HG03095 (cell line): ENCODE data around the gene YBX2.

Experiments used
- ATAC-seq: cut with Tn5 transposase; IDR thresholded peaks from one replicate; pipeline ENCODE4 v1.9.1; 2021; ENCODE audit warnings: moderate library complexity; ENCODE audit not compliant: unreplicated experiment

The YBX2 gene

DNA sequence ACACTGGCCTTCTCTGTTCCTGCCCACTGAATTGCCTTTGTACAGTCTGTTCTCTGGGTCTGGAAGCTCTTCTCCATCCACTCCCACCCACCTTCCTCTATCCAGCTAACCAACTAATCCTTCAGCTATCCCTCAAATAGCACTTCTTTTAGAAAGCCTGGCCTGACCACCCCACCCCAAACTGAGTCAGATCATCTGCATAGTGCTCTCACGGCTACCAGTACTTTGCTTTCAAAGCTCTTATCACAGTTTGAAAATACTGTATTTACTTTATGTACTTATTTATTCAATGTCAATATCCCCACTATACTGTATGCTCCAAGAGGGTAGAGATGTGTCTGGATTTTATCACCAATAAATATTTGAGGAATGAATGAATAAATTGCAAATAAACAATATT lies 27.7 kb downstream of the YBX2 start:
- ATAC-seq = no peak

- ATAC-seq = no peak
Observed at GRCh38 chr17:7263801-7264078, 30.7 kb downstream of the YBX2 start.

GRCh38 chr17:7262935-7263800 lies 31.3 kb downstream of the YBX2 start:
- ATAC-seq = no peak

- ATAC-seq = no peak
Observed at GRCh38 chr17:7262192-7262934, 32.1 kb downstream of the YBX2 start, which contains the start of gene CLDN7. Gene CLDN7, minus strand, starts transcription at chr17:7262478. Its CDS starts 435 bp downstream, at chr17:7262043.

DNA sequence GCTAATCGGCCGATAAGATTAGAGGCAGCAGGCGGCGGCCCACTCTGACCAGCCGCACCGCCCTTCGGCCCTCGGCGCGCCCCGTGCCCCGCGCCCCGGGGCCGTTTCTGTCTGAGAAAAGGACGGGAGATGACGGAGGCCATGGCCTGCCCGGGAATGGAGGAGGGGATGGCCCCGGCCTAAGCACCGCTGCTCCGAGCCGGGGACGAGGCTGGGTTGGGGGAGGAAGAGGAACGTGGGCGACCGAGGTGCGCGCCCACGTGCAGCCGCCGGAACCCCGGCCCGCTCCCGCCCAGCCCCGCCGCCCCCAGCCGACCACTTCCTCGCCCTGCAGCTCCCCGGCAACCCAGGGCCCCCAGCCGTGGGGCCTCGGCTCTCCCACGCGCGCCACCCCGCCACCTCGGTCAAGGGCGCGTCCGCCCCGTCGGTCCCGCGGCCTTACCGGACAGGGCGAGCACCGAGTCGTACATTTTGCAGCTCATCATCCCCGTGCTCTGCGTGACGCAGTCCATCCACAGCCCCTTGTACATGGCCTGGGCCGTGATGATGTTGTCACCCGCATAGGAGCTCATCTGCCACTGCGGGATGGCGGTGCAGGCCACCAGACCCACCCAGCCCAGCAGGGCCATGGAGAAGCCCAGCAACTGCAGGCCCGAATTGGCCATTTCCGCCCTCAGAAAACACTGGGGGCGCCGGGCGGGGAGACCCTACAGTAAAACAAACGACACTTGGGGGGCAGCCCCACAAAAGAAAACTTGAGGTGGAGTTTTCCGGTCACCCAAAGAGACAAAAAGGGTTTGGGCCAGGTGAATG lies 32.9 kb downstream of the YBX2 start:
- ATAC-seq = no peak

- ATAC-seq = no peak
Observed at GRCh38 chr17:7260651-7261378, 33.6 kb downstream of the YBX2 start.

GRCh38 chr17:7260151-7260550 lies 34.3 kb downstream of the YBX2 start:
- ATAC-seq = no peak

DNA sequence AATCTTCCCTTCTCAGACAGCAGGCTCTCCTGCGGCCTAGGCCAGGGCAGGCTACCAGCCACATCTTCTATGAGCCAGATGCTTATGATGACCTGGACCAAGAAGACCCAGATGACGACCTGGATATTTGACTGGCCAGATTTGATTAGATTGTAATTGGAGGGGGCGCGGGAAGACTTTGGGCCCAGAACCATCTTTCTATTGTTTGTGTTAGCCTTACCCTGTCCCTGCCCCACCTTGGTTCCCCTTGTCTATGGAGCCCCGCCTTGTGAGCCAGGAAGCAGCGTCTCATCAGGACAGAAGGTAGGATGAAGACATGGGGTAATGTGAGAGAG lies 34.9 kb downstream of the YBX2 start:
- ATAC-seq = no peak

DNA sequence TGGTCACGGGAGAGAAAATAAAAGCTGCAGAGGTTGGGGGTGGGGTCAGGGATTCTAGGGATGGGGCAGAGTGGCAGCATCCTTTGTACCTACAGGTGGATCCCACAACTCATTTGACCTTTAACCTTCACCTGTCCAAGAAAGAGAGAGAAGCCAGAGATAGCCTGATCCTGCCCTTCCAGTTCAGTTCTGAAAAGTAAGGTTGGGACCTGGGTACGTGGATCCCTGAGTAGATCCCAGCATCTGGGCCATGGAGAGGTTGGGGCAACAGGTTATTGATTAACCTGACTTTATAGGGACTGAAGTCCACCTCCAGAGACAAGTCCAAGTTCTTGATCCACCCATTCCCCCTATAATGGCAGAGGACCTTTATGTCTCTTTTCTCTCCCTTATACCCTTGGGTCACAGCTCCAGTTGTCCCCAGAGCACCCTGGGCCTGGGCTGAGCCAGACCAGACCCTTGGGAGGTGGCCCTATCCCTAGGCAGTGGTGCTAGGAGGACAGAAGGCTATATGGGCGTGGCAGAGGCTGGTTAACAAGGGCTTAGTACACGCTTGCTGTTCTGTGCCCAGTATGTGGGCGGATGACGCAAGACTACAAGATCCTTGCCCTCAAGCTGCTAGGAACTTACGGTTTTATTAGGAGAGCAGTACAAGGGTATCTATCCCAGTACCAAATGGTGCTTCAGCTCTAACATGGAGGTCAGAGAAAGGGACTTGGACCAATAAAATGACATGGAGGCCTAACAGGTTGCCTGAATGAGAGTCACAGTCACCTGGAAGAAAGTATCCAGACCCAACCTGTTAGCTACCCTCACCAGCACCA lies 35.5 kb downstream of the YBX2 start:
- ATAC-seq = no peak

DNA sequence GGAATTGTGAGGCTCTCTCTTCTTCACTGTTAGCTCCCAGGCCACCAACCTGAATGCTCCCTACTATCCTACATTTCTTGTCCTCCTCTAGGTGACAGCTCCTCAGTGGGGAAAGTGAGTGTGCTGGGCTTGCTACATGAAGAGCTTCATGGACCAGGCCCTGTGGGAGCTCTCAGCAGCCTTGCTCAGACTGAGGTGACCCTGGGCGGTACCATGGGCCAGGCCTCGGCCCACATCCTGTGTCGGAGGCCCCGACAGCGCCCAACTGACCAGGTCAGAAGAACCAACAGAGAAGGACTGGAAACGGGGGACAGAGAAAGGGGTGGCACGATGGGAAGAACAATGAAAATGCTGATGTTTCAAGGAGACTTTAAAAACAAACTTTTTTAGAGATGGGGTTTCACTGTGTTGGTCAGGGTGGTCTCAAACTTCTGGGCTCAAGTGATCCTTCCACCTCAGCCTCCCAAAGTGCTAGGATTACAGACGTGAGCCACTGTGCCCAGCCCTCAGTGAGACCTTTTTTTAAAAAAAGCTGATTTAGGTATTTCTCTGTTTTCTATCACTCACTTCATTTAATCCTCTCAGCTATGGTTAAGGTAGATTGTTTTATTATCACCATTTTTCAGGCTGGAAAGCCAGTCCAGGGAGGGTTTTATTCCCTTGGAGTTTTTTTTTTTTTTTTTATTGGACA lies 37.5 kb downstream of the YBX2 start:
- ATAC-seq = no peak

GRCh38 chr17:7254511-7254910 lies 39.9 kb downstream of the YBX2 start:
- ATAC-seq = no peak

GRCh38 chr17:7253082-7253481 lies 41.4 kb downstream of the YBX2 start:
- ATAC-seq = no peak

DNA sequence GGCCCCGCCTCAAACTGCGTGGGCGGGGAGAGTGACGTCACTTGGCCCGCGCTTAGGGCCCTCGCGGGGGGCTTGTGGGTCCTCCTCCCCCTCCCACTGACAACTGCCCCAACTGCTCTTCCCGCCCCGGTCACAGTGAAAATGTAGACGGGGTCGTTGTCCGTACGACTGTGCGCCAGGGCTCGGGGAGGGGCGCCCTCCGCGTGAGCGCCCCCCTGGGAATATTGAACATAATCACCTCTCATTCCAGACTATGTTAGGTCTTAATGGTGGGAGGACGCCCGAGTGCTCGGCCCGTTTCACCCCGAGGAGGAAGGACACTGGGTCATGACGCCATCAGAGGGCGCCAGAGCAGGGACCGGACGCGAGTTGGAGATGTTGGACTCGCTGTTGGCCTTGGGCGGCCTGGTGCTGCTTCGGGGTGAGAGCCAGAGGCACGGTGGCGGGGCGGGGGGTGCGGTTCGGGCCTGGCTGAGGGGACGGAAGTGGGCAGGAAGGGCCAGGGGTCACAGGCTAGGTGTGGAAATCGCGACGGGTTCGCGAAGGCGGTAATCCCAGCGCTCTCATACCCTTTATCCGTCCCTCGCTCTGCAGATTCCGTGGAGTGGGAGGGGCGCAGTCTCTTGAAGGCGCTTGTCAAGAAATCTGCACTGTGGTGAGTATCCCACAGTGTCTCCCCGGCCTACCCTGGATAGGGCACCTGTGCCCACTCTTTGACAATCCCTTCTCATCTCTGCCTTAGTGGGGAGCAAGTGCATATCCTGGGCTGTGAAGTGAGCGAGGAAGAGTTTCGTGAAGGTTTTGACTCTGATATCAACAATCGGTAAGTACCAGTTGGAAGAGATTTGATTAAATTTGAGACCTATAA lies 42.0 kb downstream of the YBX2 start, which contains the start of gene ELP5:
ELP5 (plus strand) TSS at position 40 of the 868 bp plus-strand sequence; CDS start at position 376, 336 bp downstream.
- peak; percentile 47 for ATAC-seq

DNA sequence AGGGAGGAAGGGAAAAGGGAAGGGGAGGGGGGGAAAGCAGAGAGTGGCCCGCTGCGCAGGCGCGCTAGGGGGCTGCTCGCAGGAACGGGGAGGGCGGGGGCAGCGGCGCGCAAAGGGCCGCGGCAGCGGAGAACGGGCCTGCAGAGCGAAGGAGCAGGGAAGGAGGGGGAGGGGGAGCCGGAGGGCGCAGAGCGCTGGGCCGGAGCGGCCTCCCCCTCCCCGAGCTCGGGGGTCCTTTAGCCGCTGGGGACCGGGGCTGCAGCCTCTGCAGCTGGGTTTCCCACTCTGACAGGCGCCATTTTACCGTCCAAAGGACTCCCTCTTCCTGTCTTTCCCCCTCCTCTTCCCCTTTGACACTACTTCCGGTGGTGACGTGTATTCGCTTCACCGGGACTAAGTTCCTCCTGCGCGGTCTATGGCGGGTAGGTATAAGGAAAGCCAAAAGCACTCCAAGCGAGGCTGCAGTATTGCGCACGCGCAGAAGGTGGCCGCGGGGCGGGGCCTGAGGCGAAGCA lies 42.7 kb downstream of the YBX2 start, which contains the start of gene CTDNEP1:
CTDNEP1 (minus strand) TSS at position 74 of the 515 bp plus-strand sequence. CDS start 438 bp downstream, outside the sequence.
- peak; percentile 77 for ATAC-seq

- no peak for ATAC-seq
Observed at GRCh38 chr17:7250695-7251627, 43.5 kb downstream of the YBX2 start.

GRCh38 chr17:7249830-7250229 lies 44.6 kb downstream of the YBX2 start:
- no peak for ATAC-seq

DNA sequence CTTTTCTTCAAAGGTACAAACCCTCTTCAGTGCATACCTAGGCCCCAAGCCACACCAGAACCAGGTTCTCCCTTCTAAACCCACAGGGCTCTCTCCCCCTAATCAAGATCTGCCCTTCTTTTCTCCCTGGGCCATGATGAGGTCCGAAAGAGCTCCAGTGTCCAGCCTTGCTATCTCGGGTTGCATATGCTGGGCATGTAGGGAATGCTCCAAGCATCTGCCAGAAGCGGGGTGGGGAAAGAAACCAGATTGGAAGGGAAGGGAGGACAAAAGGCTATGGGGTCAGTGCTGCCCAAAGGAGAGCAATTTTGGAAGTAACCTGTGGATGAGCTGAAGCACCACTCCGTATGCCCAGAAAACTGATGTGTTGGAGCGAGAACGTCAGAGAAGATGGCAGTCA lies 45.2 kb downstream of the YBX2 start:
- ATAC-seq = no peak
